H1 (cell line): ENCODE measurements around the gene SLC2A5. TPM values are rescaled to one million over a fixed set of nuclear protein-coding genes. Genes with fewer than 3 reads are reported as not detected.

Experiments used
- CBX5 ChIP-seq: fragments of 300-800, 300-1000 bp; sonication (generic); IDR thresholded peaks from 2 replicates; pipeline ENCODE4 v1.7.1; 2016; ENCODE audit warnings: antibody characterized with exemption, low read length, low read depth
- CHD2 ChIP-seq: IDR thresholded peaks from 2 replicates; pipeline ENCODE4 v1.6.1; 2012; ENCODE audit warnings: low read length, improper control_type of control experiment
- EGR1 ChIP-seq: IDR thresholded peaks from 2 replicates; pipeline ENCODE4 v1.6.1; 2011; ENCODE audit warnings: low read depth, low read length, borderline replicate concordance
- EP300 ChIP-seq, 2 experiments: IDR thresholded peaks; 1 replicate in 1 of 2; 2 replicates in 1 of 2; pipeline ENCODE4 v1.6.1; 2011 to 2012; ENCODE audit warnings: low read depth in 2 of 2, low read length in 2 of 2, mild to moderate bottlenecking in 2 of 2, borderline replicate concordance in 1 of 2, inconsistent platforms in 1 of 2, moderate library complexity in 1 of 2
- GABPA ChIP-seq: IDR thresholded peaks from 2 replicates; pipeline ENCODE4 v1.6.1; 2011; ENCODE audit warnings: mild to moderate bottlenecking, low read length, moderate library complexity, borderline replicate concordance; ENCODE audit not compliant: insufficient read depth
- HDAC2 ChIP-seq, 2 experiments: fragments of 300-600 bp in 1 of 2; sonication (generic) in 1 of 2; IDR thresholded peaks; 2 replicates each; pipeline ENCODE4 v1.6.1; 2011 to 2012; ENCODE audit warnings: low read depth in 2 of 2, low read length in 2 of 2, mild to moderate bottlenecking in 2 of 2, moderate library complexity in 2 of 2, borderline replicate concordance in 1 of 2, inconsistent platforms in 1 of 2
- MAFK ChIP-seq: IDR thresholded peaks from 2 replicates; pipeline ENCODE4 v1.6.1; 2012; ENCODE audit warnings: low read depth, mild to moderate bottlenecking, improper control_type of control experiment, low read length
- PHF8 ChIP-seq: fragments of 200-600 bp; sonication (generic); conservative IDR thresholded peaks from 2 replicates; pipeline ENCODE4 v1.7.1; 2012; ENCODE audit warnings: low read depth, mild to moderate bottlenecking, inconsistent platforms, low read length, moderate library complexity
- RAD21 ChIP-seq, 2 experiments: IDR thresholded peaks in 1 of 2; conservative IDR thresholded peaks in 1 of 2; 2 replicates each; pipeline ENCODE4 v1.6.1; 2011; ENCODE audit warnings: low read depth in 2 of 2, low read length in 2 of 2, improper control_type of control experiment in 1 of 2, inconsistent platforms in 1 of 2, mild to moderate bottlenecking in 1 of 2, moderate library complexity in 1 of 2
- ZNF274 ChIP-seq: IDR thresholded peaks from 2 replicates; pipeline ENCODE4 v1.7.0; 2012; ENCODE audit warnings: low read length, borderline replicate concordance; ENCODE audit errors: extremely low read depth
- polyA plus RNA-seq, 7 experiments: library from polyadenylated mRNA; depleted of rRNA in 3 of 7; stranded (reverse) in 5 of 7; unstranded in 2 of 7; fragments of >200 nt in 5 of 7; fragments of 200-250 nt in 2 of 7; gene quantifications; 1 replicate in 5 of 7; 2 replicates in 1 of 7; 4 replicates in 1 of 7; pipeline versions ENCODE4 v1.2.1 to v1.2.3, GENCODE V29; 2011 to 2013; ENCODE audit warnings: missing spikeins in 2 of 7, mixed read lengths in 2 of 7
- total RNA-seq: library from RNA; stranded (reverse); fragmentation: NEBNext Ultra II Directional; extraction: Animal tissue kit (Norgen Biotek cat#: 25700); gene quantifications from 2 replicates; pipeline ENCODE4 v1.2.1, GENCODE V29; 2021

SLC2A5 gene
- total and polyA plus RNA-seq, 2 of the 8 experiments (the other 6 are each of a cell fraction or from before 2014, with no cell fraction given): 0.12 TPM; not detected in 1

DNA sequence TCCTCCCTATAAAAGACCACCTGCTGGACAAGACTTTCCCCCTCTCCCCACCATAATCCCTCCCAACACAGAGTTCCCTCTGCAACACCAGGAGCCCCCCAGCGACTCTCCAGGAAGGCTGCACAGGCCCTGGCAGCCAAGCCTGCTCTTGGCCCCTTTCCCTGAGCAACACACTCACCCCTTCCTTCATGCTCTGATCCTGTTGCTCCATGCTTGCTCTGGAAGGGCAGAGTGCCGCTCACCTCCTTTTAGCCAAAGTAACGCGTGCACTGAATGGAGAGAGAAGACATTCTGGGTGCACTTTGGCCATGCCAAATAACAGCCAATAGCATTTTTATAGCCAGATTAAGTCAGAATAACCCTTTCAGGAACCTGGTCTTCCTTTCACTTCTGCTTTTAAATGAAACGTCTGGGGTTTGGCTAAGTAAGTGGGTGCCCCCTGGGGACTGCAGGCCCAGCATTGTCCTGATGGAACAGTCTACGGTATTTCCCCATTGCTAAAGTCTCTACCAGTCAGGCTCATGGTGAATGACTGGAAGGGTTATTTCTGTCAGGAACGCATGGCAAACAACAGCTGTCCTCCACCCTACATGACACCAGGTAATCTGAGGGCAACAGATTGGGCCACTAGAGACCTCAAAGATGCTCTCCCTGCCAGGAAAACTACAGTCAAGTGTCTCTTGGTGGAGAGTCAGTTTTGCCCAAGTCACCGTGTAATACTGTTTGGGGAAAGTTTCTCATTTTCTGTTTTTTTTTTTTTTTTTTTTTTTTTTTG, at the start of gene SLC2A5 (continued):
- TF ChIP-seq EGR1 (no peak), PHF8 (no peak), ZNF274 (no peak), MAFK (no peak), GABPA (no peak), CBX5 (no peak), RAD21 (IDR thresholded peaks at IDR 0.05 in 1 of 2, conservative IDR thresholded peaks at IDR 0.05 in 1 of 2; ENCODE audit: low read depth in 2 of 2, low read length in 2 of 2) (no peak), CHD2 (no peak), HDAC2 (IDR thresholded peaks at IDR 0.05; ENCODE audit: borderline replicate concordance in 1 of 2, low read depth in 2 of 2, low read length in 2 of 2) (no peak), EP300 (IDR thresholded peaks at IDR 0.05; ENCODE audit: borderline replicate concordance in 1 of 2, low read depth in 2 of 2, low read length in 2 of 2) (no peak)
